Right lobe of liver (tissue), 6 donors: ENCODE measurements around the gene DMAC2L. TPM values are rescaled to one million over a fixed set of nuclear protein-coding genes. Genes with fewer than 3 reads are reported as not detected.
A peak's percentile ranks its signal among the peaks of the same experiment; 100 is the strongest.

Experiments used
- ATAC-seq, 4 donors: fragments of 200-7000 bp; cut with Tn5 transposase; one replicate each; pipeline ENCODE4 v1.9.1; 2020; ENCODE audit warnings: mild to moderate bottlenecking in 4 of 4, moderate library complexity in 4 of 4
- DNase-seq, 3 donors: peaks; one replicate each; pipeline ENCODE4 v3.0.0-alpha.2; 2020
- H3K27ac ChIP-seq, 3 donors: fragments of 200-600 bp; one replicate each; pipeline ENCODE4 v1.8.0; 2022
- H3K27me3 ChIP-seq, 2 donors: fragments of 200-600 bp; one replicate each; pipeline ENCODE4 v1.8.0; 2022
- H3K36me3 ChIP-seq, 4 donors: fragments of 200-600 bp; sonication (generic) in 1 of 4; one replicate each; pipeline versions ENCODE4 v1.5.1 to v1.8.0; 2017 to 2022; ENCODE audit warnings: control low read depth in 1 of 4
- H3K4me1 ChIP-seq, 4 donors: fragments of 200-600 bp; sonication (generic) in 1 of 4; one replicate each; pipeline versions ENCODE4 v1.5.1 to v1.8.0; 2017 to 2022; ENCODE audit warnings: control low read depth in 1 of 4
- H3K4me3 ChIP-seq, 3 donors: fragments of 200-600 bp; one replicate each; pipeline ENCODE4 v1.8.0; 2022
- H3K9me3 ChIP-seq, 4 donors: fragments of 200-600 bp; sonication (generic) in 1 of 4; one replicate each; pipeline versions ENCODE4 v1.5.1 to v1.8.0; 2017 to 2022; ENCODE audit warnings: control low read depth in 1 of 4
- POLR2A ChIP-seq: fragments of 450-650 bp; IDR thresholded peaks from one replicate; pipeline ENCODE4 v1.6.1; 2017; ENCODE audit warnings: antibody characterized with exemption, mild to moderate bottlenecking
- WGBS: methylation state at CpG from one replicate; pipeline ENCODE4 v1.1.6; 2018; ENCODE audit warnings: low coverage, low lambda C conversion rate; ENCODE audit not compliant: insufficient coverage; ENCODE audit errors: missing lambda C conversion rate; 5-methylcytosine and 5-hydroxymethylcytosine counted together
- intact Hi-C, 2 donors: fragments of 100-400 bp; cut with DNase I; formaldehyde crosslinking; loops; one replicate each; pipeline versions ENCODE4 v1.11.2 to v1.14.1; 2022
- total RNA-seq, 6 experiments: library from RNA; depleted of rRNA in 2 of 6; stranded (reverse); fragments of >200 nt in 2 of 6; fragmentation: NEBNext Ultra II Directional in 3 of 6; extraction: Animal tissue kit (Norgen Biotek cat#: 25700) in 3 of 6; gene quantifications; one replicate each; pipeline versions ENCODE4 v1.1.0 to v1.2.4, GENCODE V29; 2016 to 2023
- TF ChIP-seq, protein P1 (sequence below), 4 donors: fragments of 200-600 bp in 3 of 4; fragments of 450-650 bp in 1 of 4; IDR thresholded peaks; one replicate each; pipeline versions ENCODE4 v1.5.1 to v1.8.0; 2016 to 2022; ENCODE audit warnings: antibody characterized with exemption in 4 of 4, mild to moderate bottlenecking in 2 of 4
- donor health status: DM: no; HTN: yes; CAD: no.
- donor health status: DM: no; HTN: no; CAD: no.
- donor health status: DM: no; HTN: no; CAD: no.
- donor health status: DM: no; HTN: yes; CAD: no.
- donor health status: DM: no; HTN: yes; CAD: no.

DMAC2L gene
- total RNA-seq, 6 experiments from 2014 or later: 4.1 to 10.9 (median 7.1) TPM

DNA sequence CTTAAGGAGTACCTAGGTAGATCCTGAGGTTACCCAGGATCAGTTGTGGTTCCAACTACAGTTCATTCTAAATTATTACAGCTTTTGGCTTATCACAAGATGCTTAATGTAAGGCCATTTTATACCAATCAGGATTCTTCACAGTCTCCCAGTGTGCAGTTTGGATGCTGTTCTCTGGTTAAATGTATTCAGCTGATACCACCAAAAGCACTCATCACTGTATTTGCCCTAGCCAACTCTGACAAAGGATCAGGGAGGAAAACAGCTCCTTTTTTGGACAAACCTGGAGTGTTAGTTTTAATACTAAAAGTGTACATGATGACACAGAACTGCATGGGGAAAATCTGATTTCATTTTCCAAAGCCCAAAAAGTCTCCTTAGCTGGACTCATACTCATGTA is 19.5 kb downstream of the DMAC2L start:
- Histone ChIP-seq H3K4me3 (no peak overlapping the region), H3K9me3 (no peaks in the 10 kb centered on the region), H3K4me1 (peaks cover 0 to 8% (median 0%) of the 10 kb centered on the region in 4 donors), H3K36me3 (peaks cover 0 to 2% (median under 1%) of the 10 kb centered on the region in 4 donors), H3K27ac (no peak overlapping the region), H3K27me3 (no peaks in the 10 kb centered on the region)
- ATAC-seq (no peak), DNase-seq (no peak)
- TF ChIP-seq POLR2A: no peak
- TF ChIP-seq, protein P1, sequence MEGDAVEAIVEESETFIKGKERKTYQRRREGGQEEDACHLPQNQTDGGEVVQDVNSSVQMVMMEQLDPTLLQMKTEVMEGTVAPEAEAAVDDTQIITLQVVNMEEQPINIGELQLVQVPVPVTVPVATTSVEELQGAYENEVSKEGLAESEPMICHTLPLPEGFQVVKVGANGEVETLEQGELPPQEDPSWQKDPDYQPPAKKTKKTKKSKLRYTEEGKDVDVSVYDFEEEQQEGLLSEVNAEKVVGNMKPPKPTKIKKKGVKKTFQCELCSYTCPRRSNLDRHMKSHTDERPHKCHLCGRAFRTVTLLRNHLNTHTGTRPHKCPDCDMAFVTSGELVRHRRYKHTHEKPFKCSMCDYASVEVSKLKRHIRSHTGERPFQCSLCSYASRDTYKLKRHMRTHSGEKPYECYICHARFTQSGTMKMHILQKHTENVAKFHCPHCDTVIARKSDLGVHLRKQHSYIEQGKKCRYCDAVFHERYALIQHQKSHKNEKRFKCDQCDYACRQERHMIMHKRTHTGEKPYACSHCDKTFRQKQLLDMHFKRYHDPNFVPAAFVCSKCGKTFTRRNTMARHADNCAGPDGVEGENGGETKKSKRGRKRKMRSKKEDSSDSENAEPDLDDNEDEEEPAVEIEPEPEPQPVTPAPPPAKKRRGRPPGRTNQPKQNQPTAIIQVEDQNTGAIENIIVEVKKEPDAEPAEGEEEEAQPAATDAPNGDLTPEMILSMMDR (IDR thresholded peaks at IDR 0.05): no peak
- intact Hi-C loops: no loop called here

DNA sequence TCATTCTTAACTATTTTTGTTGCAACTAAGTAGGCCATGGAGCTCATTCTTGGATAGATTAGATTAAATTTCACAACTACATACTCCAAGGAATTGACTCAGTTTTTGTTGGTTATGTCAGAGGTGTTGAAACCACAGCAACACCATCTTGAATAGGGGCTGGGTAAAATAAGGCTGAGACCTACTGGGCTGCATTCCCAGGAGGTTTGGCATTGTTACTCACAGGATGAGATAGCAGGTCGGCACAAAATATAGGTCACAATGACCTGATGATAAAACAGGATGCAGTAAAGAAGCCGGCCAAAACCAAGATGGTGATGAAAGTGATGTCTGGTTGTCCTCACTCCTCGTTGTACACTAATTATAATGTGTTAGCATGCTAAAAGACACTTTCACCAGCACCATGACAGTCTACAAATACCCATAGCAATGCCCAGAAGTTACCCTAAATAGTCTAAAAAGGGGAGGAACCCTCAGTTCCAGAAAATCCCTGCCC is 20.9 kb downstream of the DMAC2L start:
- H3K36me3 ChIP-seq: no peaks in the 10 kb centered on the region
- peak in 1 of 4 donors; percentile 33 for ATAC-seq
- H3K9me3 ChIP-seq: no peaks in the 10 kb centered on the region
- H3K27me3 ChIP-seq: no peaks in the 10 kb centered on the region
- no peak overlapping the region for H3K4me3 ChIP-seq
- WGBS: 42% methylated on average over 3 of the region's 3 CpGs
- TF ChIP-seq, protein P1 (IDR thresholded peaks at IDR 0.05): no peak
- TF ChIP-seq POLR2A: no peak
- DNase-seq: no peak
- intact Hi-C loops: no loop called here
- no peak overlapping the region for H3K27ac ChIP-seq
- peaks cover 0 to 8% (median 0%) of the 10 kb centered on the region in 4 donors for H3K4me1 ChIP-seq

DNA sequence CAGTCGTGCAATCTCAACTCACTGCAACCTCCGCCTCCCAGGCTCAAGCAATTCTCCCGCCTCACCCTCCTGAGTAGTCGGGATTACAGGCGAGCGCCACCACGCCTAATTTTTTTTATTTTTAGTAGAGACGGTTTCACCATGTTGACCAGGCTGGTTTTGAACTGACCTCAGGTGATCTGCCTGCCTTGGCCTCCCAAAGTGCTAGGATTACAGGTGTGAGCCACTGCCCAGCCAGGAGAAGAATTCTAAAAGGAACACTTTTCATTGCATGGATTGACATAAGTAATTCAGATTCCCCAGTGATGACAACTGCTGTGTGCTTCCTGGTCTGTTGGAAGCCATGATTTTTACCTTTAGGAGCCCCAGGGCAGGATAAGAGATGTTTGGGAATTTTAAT is 22.1 kb downstream of the DMAC2L start:
- WGBS: 94% methylated on average over 8 of the region's 8 CpGs
- Histone ChIP-seq H3K4me1 (peaks cover 0 to 8% (median 0%) of the 10 kb centered on the region in 4 donors), H3K27me3 (no peaks in the 10 kb centered on the region), H3K27ac (no peak overlapping the region), H3K4me3 (no peak overlapping the region), H3K9me3 (no peaks in the 10 kb centered on the region), H3K36me3 (no peaks in the 10 kb centered on the region)
- DNase-seq (no peak), ATAC-seq (no peak)
- no peak for TF ChIP-seq POLR2A
- TF ChIP-seq, protein P1 (IDR thresholded peaks at IDR 0.05): no peak
- intact Hi-C loops: no loop called here

DNA sequence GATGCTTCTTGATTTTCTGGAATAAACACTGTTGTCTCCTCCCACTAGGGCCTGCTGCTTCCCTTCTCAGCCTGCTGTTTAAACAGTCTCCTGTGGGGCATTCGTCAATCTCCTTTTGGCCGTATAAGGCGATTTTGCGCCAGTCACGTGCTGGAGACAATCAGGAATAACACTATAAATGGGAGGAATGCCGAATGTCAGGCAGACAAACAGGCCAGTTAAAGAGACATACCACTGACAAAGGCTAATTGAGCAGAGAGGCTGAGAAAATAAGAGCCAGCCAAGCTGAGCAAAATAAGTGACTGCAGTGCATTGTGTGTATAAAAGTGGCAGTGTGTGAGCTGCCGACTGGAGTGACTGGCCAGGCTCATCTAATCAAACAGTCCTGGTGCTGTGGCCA is 23.3 kb downstream of the DMAC2L start:
- no peaks in the 10 kb centered on the region for H3K36me3 ChIP-seq
- peaks cover 0 to 8% (median 0%) of the 10 kb centered on the region in 4 donors for H3K4me1 ChIP-seq
- no peaks in the 10 kb centered on the region for H3K27me3 ChIP-seq
- peak overlapping the region in 2 of 3 donors; percentile 3 to 69 for H3K27ac ChIP-seq
- intact Hi-C loops: no loop called here
- no peak for TF ChIP-seq POLR2A
- TF ChIP-seq, protein P1 (IDR thresholded peaks at IDR 0.05): no peak
- WGBS: 41% methylated on average over 7 of the region's 7 CpGs
- no peaks in the 10 kb centered on the region for H3K9me3 ChIP-seq
- ATAC-seq (peak; percentile 56 to 84 (median 66)), DNase-seq (peak in 1 of 3 donors; percentile 63)
- H3K4me3 ChIP-seq: no peak overlapping the region
